Neural progenitor cell (in vitro differentiated cells): ENCODE results near the gene WDR33.

Experiments used
- CTCF ChIP-seq: fragments of 200-600 bp; sonication (generic); IDR thresholded peaks from 2 replicates; pipeline ENCODE4 v1.5.1; 2017; ENCODE audit warnings: antibody characterized with exemption, mild to moderate bottlenecking
- EZH2 ChIP-seq: fragments of 200-600 bp; sonication (generic); IDR thresholded peaks from 2 replicates; pipeline ENCODE4 v1.6.1; 2017; ENCODE audit warnings: antibody characterized with exemption, mild to moderate bottlenecking, moderate library complexity
- EZH2phosphoT487 ChIP-seq: fragments of 200-600 bp; sonication (generic); IDR thresholded peaks from 2 replicates; pipeline ENCODE4 v1.6.1; 2017; ENCODE audit warnings: antibody characterized with exemption

- TF ChIP-seq CTCF, result no peak
- no peak for TF ChIP-seq EZH2phosphoT487
- TF ChIP-seq EZH2, result no peak
Observed at GRCh38 chr2:127762441-127762840, 48.5 kb downstream of the WDR33 start.
